NT2/D1 (cell line): ENCODE data around the gene SMARCB1.

Source experiments
- SUZ12 ChIP-seq: IDR thresholded peaks from 2 replicates; pipeline ENCODE4 v1.6.1; 2011; ENCODE audit not compliant: insufficient read length, insufficient read depth; ENCODE audit errors: extremely low read depth
- YY1 ChIP-seq: IDR thresholded peaks from 2 replicates; pipeline ENCODE4 v1.6.1; 2011; ENCODE audit not compliant: insufficient read length, insufficient read depth

- TF ChIP-seq SUZ12, result no peak
- TF ChIP-seq YY1, result no peak
These were observed 63.4 kb downstream of the SMARCB1 start for GRCh38 chr22:23850136-23850611.
